Upper lobe of left lung (tissue), 6 donors: Measurements from ENCODE around the gene PRMT3. TPM values are rescaled to one million over a fixed set of nuclear protein-coding genes. Genes with fewer than 3 reads are reported as not detected.

Experiments
- ATAC-seq, 2 donors: fragments of 200-7000 bp; cut with Tn5 transposase; one replicate each; pipeline ENCODE4 v1.9.1; 2022; ENCODE audit warnings: mild to moderate bottlenecking in 2 of 2, moderate library complexity in 2 of 2; ENCODE audit not compliant: low FRiP score in 2 of 2
- DNase-seq, 2 donors: peaks; one replicate each; pipeline ENCODE4 v3.0.0-alpha.2; 2019 to 2020
- H3K27ac ChIP-seq, 4 donors: fragments of 200-600 bp; sonication (generic); one replicate each; pipeline ENCODE4 v1.5.1; 2016 to 2019
- H3K27me3 ChIP-seq, 4 donors: fragments of 200-600 bp; sonication (generic); one replicate each; pipeline ENCODE4 v1.5.1; 2017 to 2019
- H3K36me3 ChIP-seq, 4 donors: fragments of 200-600 bp; sonication (generic); one replicate each; pipeline ENCODE4 v1.5.1; 2016 to 2019
- H3K4me1 ChIP-seq, 4 donors: fragments of 200-600 bp; sonication (generic); one replicate each; pipeline ENCODE4 v1.5.1; 2018 to 2019
- H3K4me3 ChIP-seq, 4 donors: fragments of 200-600 bp; sonication (generic); one replicate each; pipeline ENCODE4 v1.5.1; 2017 to 2019; ENCODE audit warnings: mild to moderate bottlenecking in 2 of 4, moderate library complexity in 1 of 4
- H3K9me3 ChIP-seq, 4 donors: fragments of 200-600 bp; sonication (generic); one replicate each; pipeline ENCODE4 v1.5.1; 2018 to 2019
- CTCF ChIP-seq, 6 experiments: fragments of 450-650 bp in 4 of 6; fragments of 200-600 bp in 2 of 6; sonication (generic) in 2 of 6; IDR thresholded peaks; one replicate each; pipeline ENCODE4 v1.5.1; 2016 to 2019; ENCODE audit warnings: antibody characterized with exemption in 6 of 6
- EP300 ChIP-seq, 4 donors: sonication (generic); formaldehyde crosslinking; IDR thresholded peaks; one replicate each; pipeline ENCODE4 v1.5.1; 2017; ENCODE audit warnings: antibody characterized with exemption in 4 of 4, control low read depth in 2 of 4
- POLR2A ChIP-seq, 4 donors: fragments of 450-650 bp; IDR thresholded peaks; one replicate each; pipeline ENCODE4 v1.5.1; 2016 to 2017; ENCODE audit warnings: antibody characterized with exemption in 4 of 4, mild to moderate bottlenecking in 2 of 4
- POLR2AphosphoS5 ChIP-seq, 2 donors: sonication (generic); formaldehyde crosslinking; IDR thresholded peaks; one replicate each; pipeline ENCODE4 v1.5.1; 2017; ENCODE audit warnings: antibody characterized with exemption in 2 of 2
- WGBS, 2 donors: methylation state at CpG; one replicate each; pipeline ENCODE4 v1.1.5; 2017 to 2018; 5-methylcytosine and 5-hydroxymethylcytosine counted together
- total RNA-seq, 6 donors: library from RNA; depleted of rRNA in 4 of 6; stranded (reverse); fragments of >200 nt in 4 of 6; gene quantifications; one replicate each; pipeline versions ENCODE4 v1.1.0 to v1.2.1, GENCODE V29; 2016 to 2021
- donor health status: DM: no; HTN: no; CAD: no; lungs with moderate emphysema.
- donor health status: DM: no; HTN: yes; CAD: no; lungs with severe emphysema.

Gene PRMT3
- total RNA-seq, 6 donors from 2014 or later, result 7.6 to 31.4 (median 13.1) TPM

- H3K36me3 ChIP-seq, result peaks cover 0 to 10% (median 3%) of the 10 kb centered on the region in 4 donors
- H3K9me3 ChIP-seq, result no peaks in the 10 kb centered on the region
- no peaks in the 10 kb centered on the region for H3K27me3 ChIP-seq
- TF ChIP-seq CTCF (IDR thresholded peaks at IDR 0.05), result no peak
- ATAC-seq (no peak), DNase-seq (no peak)
- H3K27ac ChIP-seq, result no peak overlapping the region
- H3K4me1 ChIP-seq, result no peaks in the 10 kb centered on the region
- H3K4me3 ChIP-seq, result no peak overlapping the region
Measured at GRCh38 chr11:20415432-20415831, 27.9 kb downstream of the PRMT3 start.

GRCh38 chr11:20417771-20418170, 30.3 kb downstream of the PRMT3 start:
- TF ChIP-seq EP300 (IDR thresholded peaks at IDR 0.05) (no peak), POLR2AphosphoS5 (IDR thresholded peaks at IDR 0.05) (no peak), POLR2A (IDR thresholded peaks at IDR 0.05) (no peak), CTCF (IDR thresholded peaks at IDR 0.05) (no peak)
- ATAC-seq (no peak), DNase-seq (no peak)
- Histone ChIP-seq H3K27me3 (no peaks in the 10 kb centered on the region), H3K4me3 (no peak overlapping the region), H3K9me3 (no peaks in the 10 kb centered on the region), H3K27ac (no peak overlapping the region), H3K36me3 (peaks cover 0 to 15% (median 5%) of the 10 kb centered on the region in 4 donors), H3K4me1 (no peaks in the 10 kb centered on the region)
- WGBS, 2 donors, result 49 to 64% methylated on average over 2 of the region's 2 CpGs

GRCh38 chr11:20421946-20422345, 34.4 kb downstream of the PRMT3 start:
- 48 to 96% methylated on average over 2 of the region's 2 CpGs for WGBS, 2 donors
- Histone ChIP-seq H3K4me1 (no peaks in the 10 kb centered on the region), H3K27me3 (no peaks in the 10 kb centered on the region), H3K36me3 (peaks cover 0 to 8% (median 2%) of the 10 kb centered on the region in 4 donors), H3K9me3 (no peaks in the 10 kb centered on the region), H3K4me3 (no peak overlapping the region), H3K27ac (no peak overlapping the region)
- no peak for DNase-seq
- no peak for ATAC-seq
- no peak for TF ChIP-seq POLR2A (IDR thresholded peaks at IDR 0.05)
- TF ChIP-seq POLR2AphosphoS5 (IDR thresholded peaks at IDR 0.05), result no peak
- no peak for TF ChIP-seq EP300 (IDR thresholded peaks at IDR 0.05)
- no peak for TF ChIP-seq CTCF (IDR thresholded peaks at IDR 0.05)

GRCh38 chr11:20429216-20429615, 41.7 kb downstream of the PRMT3 start:
- no peak for TF ChIP-seq POLR2AphosphoS5 (IDR thresholded peaks at IDR 0.05)
- no peak for TF ChIP-seq POLR2A (IDR thresholded peaks at IDR 0.05)
- TF ChIP-seq EP300 (IDR thresholded peaks at IDR 0.05), result no peak
- TF ChIP-seq CTCF (IDR thresholded peaks at IDR 0.05), result no peak
- no peak for ATAC-seq
- no peak overlapping the region for H3K27ac ChIP-seq

GRCh38 chr11:20438637-20439036, 51.1 kb downstream of the PRMT3 start:
- no peak overlapping the region for H3K4me3 ChIP-seq
- no peaks in the 10 kb centered on the region for H3K4me1 ChIP-seq
- ATAC-seq (peak in 1 of 2 donors; percentile 46), DNase-seq (no peak)
- no peaks in the 10 kb centered on the region for H3K9me3 ChIP-seq
- peaks cover 0 to 5% (median 2%) of the 10 kb centered on the region in 4 donors for H3K36me3 ChIP-seq
- WGBS, 2 donors, result 43 to 96% methylated on average over 1 to 2 of the region's 2 CpGs
- TF ChIP-seq CTCF (IDR thresholded peaks at IDR 0.05) (no peak), POLR2A (IDR thresholded peaks at IDR 0.05) (no peak), EP300 (IDR thresholded peaks at IDR 0.05) (no peak), POLR2AphosphoS5 (IDR thresholded peaks at IDR 0.05) (no peak)
- no peak overlapping the region for H3K27ac ChIP-seq
- H3K27me3 ChIP-seq, result no peaks in the 10 kb centered on the region

More at GRCh38 chr11:20429216-20429615, 41.7 kb downstream of the PRMT3 start:
- peaks cover 0 to 8% (median 0%) of the 10 kb centered on the region in 4 donors for H3K36me3 ChIP-seq
- no peaks in the 10 kb centered on the region for H3K27me3 ChIP-seq
- 92 to 94% methylated on average over 5 of the region's 5 CpGs for WGBS, 2 donors
- no peak for DNase-seq
- no peaks in the 10 kb centered on the region for H3K9me3 ChIP-seq
- H3K4me3 ChIP-seq, result no peak overlapping the region
- H3K4me1 ChIP-seq, result no peaks in the 10 kb centered on the region
